Mucosa of gallbladder (tissue), 1 donor: ENCODE data around the gene ARHGAP5. TPM values are rescaled to one million over a fixed set of nuclear protein-coding genes. Genes with fewer than 3 reads are reported as not detected.

ENCODE experiments used
- total RNA-seq: library from RNA; stranded (reverse); gene quantifications from one replicate; pipeline ENCODE4 v1.2.1, GENCODE V29; 2021
- donor health status: DM: no; HTN: no; CAD: no.

The ARHGAP5 gene
- total RNA-seq, 1 donor from 2014 or later: 134 TPM

Other genes starting within 250 kb of the ARHGAP5 start
- gene RNU6-7, start 124.7 kb downstream of the ARHGAP5 start, total RNA-seq: not detected
- not detected for gene RNU6-8, start 126.0 kb downstream of the ARHGAP5 start, total RNA-seq